Measurements from ENCODE around the gene ZNRF1. TPM values are rescaled to one million over a fixed set of nuclear protein-coding genes. Genes with fewer than 3 reads are reported as not detected.

The ZNRF1 gene
- total and polyA plus RNA-seq, 2 of the 8 experiments (the other 6 are each of a cell fraction or from before 2014, with no cell fraction given): 33.5 to 52.9 TPM

GRCh38 chr16:75063549-75064088 lies 64.8 kb downstream of the ZNRF1 start (continued):
- TF ChIP-seq KDM4A (IDR thresholded peaks at IDR 0.05; ENCODE audit: low read depth, low read length, severe bottlenecking) (no peak), SP2 (IDR thresholded peaks at IDR 0.05; ENCODE audit: low read length) (no peak), MAFK (IDR thresholded peaks at IDR 0.05; ENCODE audit: low read depth, low read length) (no peak), ASH2L (IDR thresholded peaks at IDR 0.05; ENCODE audit: low read length) (no peak), RNF2 (IDR thresholded peaks at IDR 0.05; ENCODE audit: borderline replicate concordance, low read depth, low read length, missing control alignments, poor library complexity, severe bottlenecking) (no peak), KDM1A (IDR thresholded peaks at IDR 0.05; ENCODE audit: borderline replicate concordance, low read length) (no peak)

All from H1 (cell line).